Type B pancreatic cell (in vitro differentiated cells): ENCODE results near the gene LRRC56. TPM values are rescaled to one million over a fixed set of nuclear protein-coding genes. Genes with fewer than 3 reads are reported as not detected.
A peak's percentile ranks its signal among the peaks of the same experiment; 100 is the strongest.

Source experiments
- DNase-seq: peaks from one replicate; pipeline ENCODE4 v3.0.0; 2021; ENCODE audit warnings: mixed read lengths; ENCODE audit not compliant: unreplicated experiment; ENCODE audit errors: extremely low spot score
- H3K27ac Mint-ChIP-seq: 2 replicates; pipeline ENCODE4 v1.8.0; 2021; ENCODE audit warnings: mild to moderate bottlenecking, mixed read lengths
- H3K27me3 Mint-ChIP-seq: 2 replicates; pipeline ENCODE4 v1.8.0; 2021; ENCODE audit warnings: mixed read lengths
- H3K36me3 Mint-ChIP-seq: 2 replicates; pipeline ENCODE4 v1.8.0; 2021; ENCODE audit warnings: mixed read lengths
- H3K4me1 Mint-ChIP-seq: one replicate; pipeline ENCODE4 v1.8.0; 2021; ENCODE audit warnings: mixed read lengths; ENCODE audit not compliant: unreplicated experiment
- H3K4me3 Mint-ChIP-seq: 2 replicates; pipeline ENCODE4 v1.8.0; 2021; ENCODE audit warnings: mild to moderate bottlenecking, mixed read lengths
- H3K9me3 Mint-ChIP-seq: 2 replicates; pipeline ENCODE4 v1.8.0; 2021; ENCODE audit warnings: mixed read lengths
- CTCF ChIP-seq: fragments of 200-600 bp; sonication (generic); conservative IDR thresholded peaks from 2 replicates; pipeline ENCODE4 v1.5.0; 2021; ENCODE audit warnings: antibody characterized with exemption, mild to moderate bottlenecking
- total RNA-seq: library from RNA; stranded (reverse); gene quantifications from 2 replicates; pipeline ENCODE4 v1.2.1, GENCODE V29; 2021; ENCODE audit warnings: low replicate concordance

The LRRC56 gene
- total RNA-seq, 1 donor from 2014 or later = 1.7 TPM

GRCh38 chr11:494761-495536 is 42.4 kb upstream of the LRRC56 start:
- DNase-seq = no peak
- H3K27me3 Mint-ChIP-seq = no peaks in the 10 kb centered on the region
- H3K4me1 Mint-ChIP-seq = no peaks in the 10 kb centered on the region
- peak overlapping the region; percentile 59 for H3K27ac Mint-ChIP-seq
- TF ChIP-seq CTCF = no peak
- H3K9me3 Mint-ChIP-seq = no peaks in the 10 kb centered on the region
- H3K36me3 Mint-ChIP-seq = peaks cover 24% of the 10 kb centered on the region
- H3K4me3 Mint-ChIP-seq = no peak overlapping the region

GRCh38 chr11:495537-495931 is 41.8 kb upstream of the LRRC56 start:
- Mint-ChIP-seq H3K27ac (peak overlapping the region; percentile 60), H3K9me3 (no peaks in the 10 kb centered on the region), H3K36me3 (peaks cover 24% of the 10 kb centered on the region), H3K27me3 (no peaks in the 10 kb centered on the region), H3K4me3 (no peak overlapping the region), H3K4me1 (no peaks in the 10 kb centered on the region)
- no peak for DNase-seq
- TF ChIP-seq CTCF = no peak

GRCh38 chr11:496834-497564 is 40.3 kb upstream of the LRRC56 start:
- no peak overlapping the region for H3K27ac Mint-ChIP-seq
- H3K36me3 Mint-ChIP-seq = peaks cover 24% of the 10 kb centered on the region
- no peaks in the 10 kb centered on the region for H3K4me1 Mint-ChIP-seq
- H3K9me3 Mint-ChIP-seq = no peaks in the 10 kb centered on the region
- DNase-seq = no peak
- no peak for TF ChIP-seq CTCF
- H3K4me3 Mint-ChIP-seq = no peak overlapping the region
- H3K27me3 Mint-ChIP-seq = no peaks in the 10 kb centered on the region

- Mint-ChIP-seq H3K9me3 (no peaks in the 10 kb centered on the region), H3K4me1 (no peaks in the 10 kb centered on the region), H3K36me3 (peaks cover 24% of the 10 kb centered on the region), H3K4me3 (no peak overlapping the region), H3K27ac (no peak overlapping the region), H3K27me3 (no peaks in the 10 kb centered on the region)
- TF ChIP-seq CTCF = no peak
- no peak for DNase-seq
These were observed 39.6 kb upstream of the LRRC56 start for GRCh38 chr11:497565-498296.

GRCh38 chr11:498297-499181 is 38.8 kb upstream of the LRRC56 start:
- DNase-seq = no peak
- H3K27ac Mint-ChIP-seq = no peak overlapping the region
- H3K4me3 Mint-ChIP-seq = no peak overlapping the region
- no peaks in the 10 kb centered on the region for H3K27me3 Mint-ChIP-seq
- TF ChIP-seq CTCF = no peak
- no peaks in the 10 kb centered on the region for H3K9me3 Mint-ChIP-seq
- H3K36me3 Mint-ChIP-seq = peaks cover 24% of the 10 kb centered on the region
- H3K4me1 Mint-ChIP-seq = no peaks in the 10 kb centered on the region
